H7 (cell line): ENCODE results near the gene RANBP1. TPM values are rescaled to one million over a fixed set of nuclear protein-coding genes. Genes with fewer than 3 reads are reported as not detected.
A peak's percentile ranks its signal among the peaks of the same experiment; 100 is the strongest.

Source experiments
- DNase-seq: peaks from one replicate; pipeline ENCODE4 v3.0.0; 2012
- H3K27me3 ChIP-seq: 2 replicates; pipeline ENCODE4 v1.6.0; 2011; ENCODE audit warnings: mild to moderate bottlenecking, low read length; ENCODE audit not compliant: control insufficient read depth, insufficient read depth
- H3K36me3 ChIP-seq: replicated peaks from 2 replicates; pipeline ENCODE4 v1.5.1; 2011; ENCODE audit warnings: low read length; ENCODE audit not compliant: control insufficient read depth, insufficient read depth
- H3K4me3 ChIP-seq: 2 replicates; pipeline ENCODE4 v1.5.1; 2011; ENCODE audit warnings: low read depth, mild to moderate bottlenecking, control low read depth, low read length, moderate library complexity; ENCODE audit not compliant: insufficient read depth
- total RNA-seq: library from RNA; depleted of rRNA; stranded (reverse); fragments of >200 nt; shearing (Covaris generic); gene quantifications from 2 replicates; pipeline ENCODE4 v1.2.3, GENCODE V29; 2014

Gene RANBP1
- total RNA-seq, 1 experiment from 2014 or later, result 664 TPM

GRCh38 chr22:20109411-20110358 is 6.2 kb upstream of the RANBP1 start:
- H3K36me3 ChIP-seq, result peaks cover 53% of the 10 kb centered on the region
- no peaks in the 10 kb centered on the region for H3K27me3 ChIP-seq
- DNase-seq, result peak; percentile 56
- H3K4me3 ChIP-seq, result no peak overlapping the region

DNA sequence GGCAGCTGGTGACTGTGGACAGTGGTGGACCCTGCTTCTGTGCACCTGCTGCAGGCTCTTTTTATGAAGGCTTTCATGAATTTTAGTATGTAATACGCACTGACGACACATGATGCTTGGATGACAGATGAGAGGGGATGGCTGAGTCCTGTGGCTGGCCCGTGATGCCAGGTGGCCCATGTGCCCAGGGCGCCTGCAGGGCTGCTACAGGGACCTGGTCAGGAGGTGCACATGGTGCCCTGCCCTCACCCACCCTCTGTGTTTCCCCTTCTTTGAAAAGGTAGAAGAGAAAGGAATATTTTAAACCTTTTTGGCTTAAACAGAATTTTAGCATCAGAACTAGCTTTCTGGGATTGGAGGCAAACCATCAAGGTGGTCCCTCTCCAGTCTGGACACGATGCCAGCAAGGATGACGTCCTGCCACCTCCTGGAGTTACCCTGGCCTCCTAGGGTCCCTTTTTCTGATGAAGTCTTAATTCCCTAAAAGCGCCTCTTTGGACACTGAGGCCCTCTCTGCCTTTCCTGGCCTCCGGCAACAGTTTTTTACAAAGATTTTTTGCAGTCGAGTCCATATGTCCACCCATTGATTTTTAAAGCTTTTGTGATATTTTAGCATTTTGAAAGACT is 5.4 kb upstream of the RANBP1 start:
- H3K36me3 ChIP-seq, result peaks cover 53% of the 10 kb centered on the region
- H3K27me3 ChIP-seq, result no peaks in the 10 kb centered on the region
- H3K4me3 ChIP-seq, result no peak overlapping the region
- no peak for DNase-seq

DNA sequence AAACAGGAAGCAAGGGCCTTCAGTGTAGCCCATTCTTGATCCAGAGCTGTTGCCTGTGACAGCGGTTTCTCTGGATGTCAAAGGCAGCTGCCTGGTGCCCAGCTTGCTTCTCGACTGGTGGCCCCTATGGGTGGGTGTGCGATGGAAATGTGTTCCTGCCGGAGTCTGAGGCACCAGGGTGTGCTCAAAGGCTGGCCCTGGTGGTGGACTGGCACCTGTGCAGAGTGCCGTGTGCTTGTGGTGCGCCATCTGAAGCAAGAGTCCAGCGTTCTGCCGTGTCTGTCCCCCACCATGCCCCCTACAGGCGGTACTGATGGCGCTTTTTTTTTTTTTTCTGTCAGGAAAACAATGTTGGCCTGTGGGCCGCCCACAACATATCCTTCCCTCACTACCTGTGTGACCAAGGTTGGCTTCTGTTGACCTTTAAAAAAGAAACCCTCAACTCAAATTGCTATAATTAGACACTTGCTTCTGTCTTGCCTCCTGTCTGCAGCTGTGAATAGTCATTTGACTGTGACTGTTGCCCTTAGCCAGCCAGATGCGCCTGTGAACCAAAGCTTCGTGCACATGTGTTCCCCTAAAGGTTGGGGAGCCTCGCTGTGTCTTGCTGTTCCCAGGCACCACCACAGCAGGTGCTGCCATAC is 4.7 kb upstream of the RANBP1 start:
- H3K36me3 ChIP-seq, result peaks cover 51% of the 10 kb centered on the region
- peak; percentile 88 for DNase-seq

DNA sequence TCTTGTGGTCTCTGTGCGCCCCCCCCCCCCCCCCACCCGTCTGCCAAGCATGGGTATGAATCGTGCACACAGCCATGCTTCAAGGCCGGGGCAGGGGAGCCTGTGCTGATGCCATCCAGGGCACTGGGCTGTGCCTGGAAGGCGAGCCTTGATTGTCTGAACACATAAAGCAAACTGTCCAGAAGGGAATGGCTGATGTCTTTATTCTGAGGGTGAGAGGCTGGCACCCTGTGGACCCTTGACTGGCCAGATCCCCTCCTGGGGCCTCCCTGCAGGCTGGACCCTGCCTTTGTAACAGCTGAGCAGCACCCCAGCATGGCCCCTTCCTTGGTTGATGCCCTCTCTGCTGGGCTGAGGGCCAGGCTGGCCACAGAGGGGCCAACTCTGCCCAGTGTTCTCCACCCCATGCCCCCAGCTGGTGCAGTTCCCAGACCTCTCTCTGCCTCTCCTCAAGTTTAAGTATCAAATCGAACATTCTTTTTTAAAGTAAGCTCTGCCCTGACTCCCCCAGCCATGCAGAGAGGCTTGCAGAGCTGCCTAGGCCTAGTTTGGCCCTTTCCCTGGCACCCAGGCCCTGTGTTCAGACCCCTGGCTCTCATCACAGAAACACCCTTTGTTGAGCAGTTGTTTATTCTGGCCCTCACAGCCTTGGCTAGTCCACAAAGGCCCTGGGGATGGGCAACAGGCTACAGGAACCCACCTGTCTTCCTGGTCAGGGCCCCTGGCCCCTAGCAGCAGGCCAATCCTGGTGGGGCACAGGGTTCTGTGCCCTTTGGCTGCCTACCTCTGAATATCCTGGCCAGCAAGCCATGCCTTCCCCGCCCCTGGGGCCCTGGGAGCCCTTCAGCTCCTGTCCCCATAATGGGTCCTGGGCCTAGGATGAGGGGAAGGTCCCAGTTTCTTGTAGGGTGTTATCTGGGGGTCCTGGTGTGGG is 3.9 kb upstream of the RANBP1 start:
- Histone ChIP-seq H3K27me3 (no peaks in the 10 kb centered on the region), H3K4me3 (no peak overlapping the region), H3K36me3 (peaks cover 44% of the 10 kb centered on the region)
- DNase-seq, result no peak

More for the DNA sequence above, 4.7 kb upstream of the RANBP1 start:
- Histone ChIP-seq H3K27me3 (no peaks in the 10 kb centered on the region), H3K4me3 (no peak overlapping the region)

- H3K27me3 ChIP-seq, result no peaks in the 10 kb centered on the region
- peak; percentile 60 for DNase-seq
- no peak overlapping the region for H3K4me3 ChIP-seq
- H3K36me3 ChIP-seq, result peaks cover 35% of the 10 kb centered on the region
Observed at GRCh38 chr22:20112623-20113511, 3.0 kb upstream of the RANBP1 start.

- peaks cover 33% of the 10 kb centered on the region for H3K36me3 ChIP-seq
- no peaks in the 10 kb centered on the region for H3K27me3 ChIP-seq
- no peak overlapping the region for H3K4me3 ChIP-seq
- DNase-seq, result no peak
Observed at GRCh38 chr22:20113551-20114310, 2.2 kb upstream of the RANBP1 start.

- Histone ChIP-seq H3K36me3 (peaks cover 33% of the 10 kb centered on the region), H3K4me3 (no peak overlapping the region), H3K27me3 (no peaks in the 10 kb centered on the region)
- no peak for DNase-seq
Observed at GRCh38 chr22:20114506-20115475, 1.1 kb upstream of the RANBP1 start.

GRCh38 chr22:20116376-20116950 is 559 bp downstream of the RANBP1 start:
- DNase-seq, result peak; percentile 91
- H3K4me3 ChIP-seq, result peak overlapping the region; percentile 94
- peaks cover 38% of the 10 kb centered on the region for H3K36me3 ChIP-seq
- H3K27me3 ChIP-seq, result no peaks in the 10 kb centered on the region

DNA sequence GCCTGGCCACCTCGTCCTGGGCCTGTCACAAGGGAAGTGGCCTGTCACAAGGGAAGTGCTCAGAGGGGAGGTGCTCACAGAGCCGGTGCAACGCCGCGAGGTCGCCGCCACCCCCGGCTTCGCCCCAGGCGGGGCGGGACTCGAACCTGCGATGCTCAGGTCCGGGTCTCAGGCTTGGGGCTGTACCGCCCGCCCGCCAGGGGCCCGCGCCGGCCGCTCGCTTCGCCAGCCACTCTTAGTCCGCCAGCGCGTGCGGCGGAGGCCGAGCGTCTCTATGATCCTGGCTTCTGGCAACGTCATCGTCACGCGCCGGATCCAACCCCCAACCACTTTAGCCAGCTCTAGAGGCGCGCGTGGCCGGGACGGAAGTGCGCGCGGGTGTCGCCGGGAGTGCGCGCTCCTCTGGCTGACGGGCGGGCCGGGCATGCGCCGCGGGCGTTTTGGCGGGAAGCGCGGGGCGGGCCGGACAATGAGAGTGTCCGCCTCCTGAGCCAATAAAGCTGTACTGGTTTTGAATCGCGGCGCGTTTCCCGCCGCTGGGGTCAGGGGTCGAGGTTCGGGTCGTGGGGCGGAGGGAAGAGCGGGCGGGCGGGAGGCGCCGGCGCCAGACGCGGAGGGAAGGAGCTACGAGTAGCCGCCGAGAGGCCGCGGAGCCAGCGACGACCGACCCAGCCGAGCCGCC is 1.2 kb downstream of the RANBP1 start, which contains the start of gene TRMT2A:
TRMT2A (minus strand) TSS at position 276 of the 682 bp plus-strand sequence. CDS start 320 bp downstream, outside the sequence.
- Histone ChIP-seq H3K36me3 (peaks cover 43% of the 10 kb centered on the region), H3K27me3 (no peaks in the 10 kb centered on the region), H3K4me3 (peak within 1 kb of the TSS; percentile 94)
- peak; percentile 100 for DNase-seq

GRCh38 chr22:20117633-20118299 is 1.9 kb downstream of the RANBP1 start:
- peaks cover 47% of the 10 kb centered on the region for H3K36me3 ChIP-seq
- no peaks in the 10 kb centered on the region for H3K27me3 ChIP-seq
- peak; percentile 79 for DNase-seq
- H3K4me3 ChIP-seq, result peak overlapping the region; percentile 94
